ENCODE data around the gene MYLK4. TPM values are rescaled to one million over a fixed set of nuclear protein-coding genes. Genes with fewer than 3 reads are reported as not detected.

MYLK4 gene
- total RNA-seq, 1 experiment from 2014 or later: 0.73 TPM

- no peak for DNase-seq
- CTCF ChIA-PET: interaction anchor here (0.7 kb wide), 1 partner anchor 53 kb away, joined by 3 read pairs; no protein-coding TSS in a partner anchor
- H3K27ac Mint-ChIP-seq (ENCODE audit: unreplicated experiment): peak overlapping the region; percentile 63
- H3K9me3 Mint-ChIP-seq (ENCODE audit: low read depth, unreplicated experiment): no peaks in the 10 kb centered on the region
- H3K36me3 Mint-ChIP-seq (ENCODE audit: insufficient read depth, unreplicated experiment): peaks cover 12% of the 10 kb centered on the region
- peaks cover 17% of the 10 kb centered on the region for H3K4me1 Mint-ChIP-seq (ENCODE audit: low read depth, unreplicated experiment)
- no peak overlapping the region for H3K4me3 Mint-ChIP-seq (ENCODE audit: low read depth, unreplicated experiment)
- no peaks in the 10 kb centered on the region for H3K27me3 Mint-ChIP-seq (ENCODE audit: unreplicated experiment)
- no TSS peak for BruUV-seq (replicated peaks)
- intact Hi-C loops (cut with micrococcal nuclease; ENCODE audit: unreplicated experiment): loop anchor here (5.0 kb wide), 2 partner anchors 119 to 139 kb away; no protein-coding TSS in a partner anchor
- TF ChIP-seq CTCF (IDR thresholded peaks at IDR 0.05; ENCODE audit: unreplicated experiment): no peak
These were observed 42.9 kb upstream of the MYLK4 start for GRCh38 chr6:2793534-2794151.

GRCh38 chr6:2792330-2793110 lies 41.8 kb upstream of the MYLK4 start:
- no peak for DNase-seq
- Mint-ChIP-seq H3K27ac (ENCODE audit: unreplicated experiment) (no peak overlapping the region), H3K36me3 (ENCODE audit: insufficient read depth, unreplicated experiment) (peaks cover 16% of the 10 kb centered on the region), H3K4me1 (ENCODE audit: low read depth, unreplicated experiment) (peaks cover 17% of the 10 kb centered on the region), H3K27me3 (ENCODE audit: unreplicated experiment) (no peaks in the 10 kb centered on the region), H3K9me3 (ENCODE audit: low read depth, unreplicated experiment) (no peaks in the 10 kb centered on the region), H3K4me3 (ENCODE audit: low read depth, unreplicated experiment) (no peak overlapping the region)
- intact Hi-C loops (cut with micrococcal nuclease; ENCODE audit: unreplicated experiment): loop anchor here (5.0 kb wide), 2 partner anchors 120 to 140 kb away; no protein-coding TSS in a partner anchor
- CTCF ChIA-PET: interaction anchor here (0.7 to 1.9 kb wide), 7 partner anchors 49 to 197 kb away, joined by 3 to 21 read pairs (median 8); partner anchors contain the start of gene SERPINB1
- BruUV-seq (replicated peaks): no TSS peak
- no peak for TF ChIP-seq CTCF (IDR thresholded peaks at IDR 0.05; ENCODE audit: unreplicated experiment)

GRCh38 chr6:2791450-2791974 lies 40.8 kb upstream of the MYLK4 start:
- CTCF ChIA-PET: interaction anchor here (0.6 to 1.9 kb wide), 17 partner anchors 26 to 614 kb away, joined by 3 to 21 read pairs (median 5); partner anchors contain the start of gene SERPINB1
- intact Hi-C loops (cut with micrococcal nuclease; ENCODE audit: unreplicated experiment): loop anchor here (5.0 kb wide), 2 partner anchors 121 to 141 kb away; no protein-coding TSS in a partner anchor
- peak overlapping the region; percentile 53 for H3K27ac Mint-ChIP-seq (ENCODE audit: unreplicated experiment)
- no peak for DNase-seq
- H3K4me3 Mint-ChIP-seq (ENCODE audit: low read depth, unreplicated experiment): no peak overlapping the region
- no TSS peak for BruUV-seq (replicated peaks)
- H3K36me3 Mint-ChIP-seq (ENCODE audit: insufficient read depth, unreplicated experiment): peaks cover 16% of the 10 kb centered on the region
- TF ChIP-seq CTCF (IDR thresholded peaks at IDR 0.05; ENCODE audit: unreplicated experiment): no peak
- H3K4me1 Mint-ChIP-seq (ENCODE audit: low read depth, unreplicated experiment): peaks cover 17% of the 10 kb centered on the region
- no peaks in the 10 kb centered on the region for H3K27me3 Mint-ChIP-seq (ENCODE audit: unreplicated experiment)
- no peaks in the 10 kb centered on the region for H3K9me3 Mint-ChIP-seq (ENCODE audit: low read depth, unreplicated experiment)
